ENCODE results near the gene CXCR5. TPM values are rescaled to one million over a fixed set of nuclear protein-coding genes. Genes with fewer than 3 reads are reported as not detected.

The CXCR5 gene
- total RNA-seq, 4 donors from 2014 or later = not detected

- Histone ChIP-seq H3K36me3 (peaks cover 36 to 37% of the 10 kb centered on the region in 2 donors), H3K4me1 (no peaks in the 10 kb centered on the region), H3K27me3 (no peaks in the 10 kb centered on the region), H3K27ac (no peak overlapping the region), H3K9me3 (no peaks in the 10 kb centered on the region), H3K4me3 (replicated peaks in 1 of 3) (no peak overlapping the region)
- no peak for DNase-seq
- intact Hi-C loops (cut with DNase I) = no loop called here
- WGBS, 2 donors = 79 to 84% methylated on average over 3 to 11 of the region's 12 CpGs
- no peak for TF ChIP-seq CTCF (IDR thresholded peaks at IDR 0.05)
- no peak for TF ChIP-seq POLR2A (IDR thresholded peaks at IDR 0.05)
Observed at GRCh38 chr11:118896921-118897591, 13.4 kb downstream of the CXCR5 start.

GRCh38 chr11:118897721-118898310, 14.1 kb downstream of the CXCR5 start:
- Histone ChIP-seq H3K36me3 (peaks cover 44% of the 10 kb centered on the region in 2 donors), H3K9me3 (no peaks in the 10 kb centered on the region), H3K27me3 (no peaks in the 10 kb centered on the region), H3K4me3 (replicated peaks in 1 of 3) (no peak overlapping the region), H3K4me1 (no peaks in the 10 kb centered on the region), H3K27ac (no peak overlapping the region)
- TF ChIP-seq CTCF (IDR thresholded peaks at IDR 0.05) = no peak
- WGBS, 2 donors = 90 to 92% methylated on average over 13 of the region's 13 CpGs
- no peak for DNase-seq
- intact Hi-C loops (cut with DNase I) = no loop called here

- intact Hi-C loops (cut with DNase I) = no loop called here
- peaks cover 50 to 52% of the 10 kb centered on the region in 2 donors for H3K36me3 ChIP-seq
- WGBS, 2 donors = 91 to 97% methylated on average over 14 to 18 of the region's 35 CpGs
- H3K27me3 ChIP-seq = no peaks in the 10 kb centered on the region
- TF ChIP-seq POLR2A (IDR thresholded peaks at IDR 0.05) (no peak), CTCF (IDR thresholded peaks at IDR 0.05) (no peak)
- H3K4me1 ChIP-seq = no peaks in the 10 kb centered on the region
- H3K4me3 ChIP-seq (replicated peaks in 1 of 3) = no peak overlapping the region
- DNase-seq = no peak
- H3K9me3 ChIP-seq = no peaks in the 10 kb centered on the region
- no peak overlapping the region for H3K27ac ChIP-seq
Observed at GRCh38 chr11:118898400-118899295, 15.0 kb downstream of the CXCR5 start.

- Histone ChIP-seq H3K36me3 (peaks cover 50 to 59% of the 10 kb centered on the region in 2 donors), H3K4me3 (replicated peaks in 1 of 3) (no peak overlapping the region), H3K9me3 (no peaks in the 10 kb centered on the region), H3K27ac (no peak overlapping the region), H3K4me1 (no peaks in the 10 kb centered on the region), H3K27me3 (no peaks in the 10 kb centered on the region)
- TF ChIP-seq POLR2A (IDR thresholded peaks at IDR 0.05) (no peak), CTCF (IDR thresholded peaks at IDR 0.05) (no peak)
- 90 to 100% methylated on average over 4 to 5 of the region's 6 CpGs for WGBS, 2 donors
- no peak for DNase-seq
- intact Hi-C loops (cut with DNase I) = no loop called here
Observed at GRCh38 chr11:118899296-118899688, 15.6 kb downstream of the CXCR5 start.
